SK-N-SH treated with all-trans-retinoic acid at 6 μM for 48 hours (cell line): ENCODE data around the gene C2orf72.

Source experiments
- CREB5 ChIP-seq: fragments of 250-450 bp; sonication (Bioruptor Pico); IDR thresholded peaks from 2 replicates; pipeline ENCODE4 v1.5.1; 2020; ENCODE audit warnings: low read depth, mild to moderate bottlenecking, moderate library complexity
- ISL1 ChIP-seq: fragments of 250-450 bp; sonication (Bioruptor Pico); IDR thresholded peaks from 2 replicates; pipeline ENCODE4 v2.1.2; 2022; ENCODE audit warnings: mild to moderate bottlenecking, moderate library complexity
- PATZ1 ChIP-seq: fragments of 250-450 bp; sonication (Bioruptor Pico); IDR thresholded peaks from 2 replicates; pipeline ENCODE4 v1.8.0; 2020; ENCODE audit warnings: mild to moderate bottlenecking, moderate library complexity, borderline replicate concordance
- TOX ChIP-seq: fragments of 250-450 bp; sonication (Bioruptor Pico); IDR thresholded peaks from 2 replicates; pipeline ENCODE4 v1.8.0; 2021; ENCODE audit warnings: mild to moderate bottlenecking, moderate library complexity, borderline replicate concordance
- ZFP3 ChIP-seq: fragments of 250-450 bp; sonication (Bioruptor Pico); IDR thresholded peaks from 2 replicates; pipeline ENCODE4 v1.5.0; 2020; ENCODE audit warnings: mild to moderate bottlenecking, moderate library complexity
- ZNF70 ChIP-seq: fragments of 450-650 bp; formaldehyde crosslinking; IDR thresholded peaks from 2 replicates; pipeline ENCODE4 v1.5.0; 2020; ENCODE audit warnings: mild to moderate bottlenecking, moderate library complexity

GRCh38 chr2:231047923-231048915, 10.9 kb downstream of the C2orf72 start:
- TF ChIP-seq PATZ1 (CRISPR knock-in tag) (no peak), CREB5 (CRISPR knock-in tag) (no peak), ZNF70 (CRISPR knock-in tag) (no peak), TOX (CRISPR knock-in tag) (no peak), ISL1 (CRISPR knock-in tag) (no peak), ZFP3 (CRISPR knock-in tag) (no peak)
